ENCODE results near the gene NPL. TPM values are rescaled to one million over a fixed set of nuclear protein-coding genes. Genes with fewer than 3 reads are reported as not detected.

Gene NPL
- total RNA-seq, 1 experiment from 2014 or later, result 1.1 TPM

DNA sequence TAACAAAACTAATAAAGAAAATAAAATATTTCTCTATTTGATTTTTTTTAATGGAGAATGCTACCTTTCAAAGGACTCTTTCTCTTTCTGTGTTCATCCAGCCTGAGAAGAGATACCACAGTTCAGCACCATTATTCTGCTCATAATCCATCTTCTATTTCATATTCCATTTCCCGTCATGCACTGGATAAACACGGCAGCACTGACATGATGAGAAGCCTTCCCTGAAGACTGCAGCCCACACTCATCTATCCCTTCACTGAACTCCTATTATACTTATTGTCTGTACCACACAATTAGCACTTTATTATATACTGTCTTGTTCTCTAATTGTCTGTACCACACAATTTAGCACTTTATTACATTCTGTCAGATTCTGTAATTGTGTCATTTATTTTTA, 10.7 kb upstream of the NPL start:
- DNase-seq (ENCODE audit: low read depth), result no peak

DNA sequence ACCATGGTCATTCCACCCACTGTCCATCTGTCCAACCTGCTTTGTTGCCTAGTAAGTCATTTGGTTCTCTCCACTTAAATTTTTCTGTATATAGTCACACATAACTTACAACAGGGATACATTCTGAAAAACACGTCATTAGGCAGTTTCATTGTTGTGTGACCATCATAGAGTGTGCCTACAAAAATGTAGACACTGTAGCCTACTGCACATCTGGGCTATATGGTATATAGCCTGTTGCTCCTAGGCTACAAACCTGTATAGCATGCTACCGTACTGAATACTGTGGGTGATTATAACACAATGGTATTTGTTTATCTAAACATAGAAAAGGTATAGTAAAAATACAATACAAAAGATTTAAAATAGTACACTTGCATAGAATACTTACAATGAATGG, 10.0 kb upstream of the NPL start:
- DNase-seq (ENCODE audit: low read depth), result no peak

GRCh38 chr1:182781841-182782586, 7.6 kb upstream of the NPL start:
- peak; percentile 56 for DNase-seq (ENCODE audit: low read depth)

DNA sequence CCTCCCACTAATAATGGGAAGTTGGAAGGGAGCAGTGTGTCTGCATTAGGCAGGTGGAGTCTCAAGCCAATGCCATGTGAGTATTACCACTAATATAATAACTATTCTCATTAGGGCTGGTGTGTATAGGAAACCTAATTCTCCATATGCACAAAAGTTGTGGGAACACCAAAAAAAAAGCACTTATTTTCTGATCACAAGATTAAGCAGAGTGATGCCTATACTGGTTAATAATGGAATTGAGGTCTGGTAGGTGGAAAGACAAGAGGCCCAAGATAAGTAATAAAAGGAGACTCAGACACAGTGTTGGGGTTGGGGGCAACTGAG, 7.0 kb upstream of the NPL start:
- DNase-seq (ENCODE audit: low read depth), result no peak

DNA sequence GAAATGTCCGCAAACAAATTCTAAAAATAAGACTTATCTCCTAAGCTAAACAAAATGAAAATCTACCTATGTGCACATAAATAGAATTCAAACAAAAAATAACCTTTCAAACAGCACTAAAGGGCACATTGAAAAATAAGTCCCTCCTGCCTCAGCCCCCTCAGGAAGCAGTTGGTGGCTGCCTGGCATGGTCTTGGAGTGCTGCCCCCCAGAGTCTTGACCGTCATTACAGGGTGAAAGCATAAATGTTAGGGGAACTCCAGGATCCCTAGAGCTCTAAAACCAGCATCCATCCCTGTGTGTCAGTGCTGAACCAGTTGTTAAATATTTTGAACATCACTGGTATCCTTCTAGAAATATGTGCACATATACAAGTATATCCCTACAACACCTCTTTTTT, 6.5 kb upstream of the NPL start:
- no peak for DNase-seq (ENCODE audit: low read depth)

DNA sequence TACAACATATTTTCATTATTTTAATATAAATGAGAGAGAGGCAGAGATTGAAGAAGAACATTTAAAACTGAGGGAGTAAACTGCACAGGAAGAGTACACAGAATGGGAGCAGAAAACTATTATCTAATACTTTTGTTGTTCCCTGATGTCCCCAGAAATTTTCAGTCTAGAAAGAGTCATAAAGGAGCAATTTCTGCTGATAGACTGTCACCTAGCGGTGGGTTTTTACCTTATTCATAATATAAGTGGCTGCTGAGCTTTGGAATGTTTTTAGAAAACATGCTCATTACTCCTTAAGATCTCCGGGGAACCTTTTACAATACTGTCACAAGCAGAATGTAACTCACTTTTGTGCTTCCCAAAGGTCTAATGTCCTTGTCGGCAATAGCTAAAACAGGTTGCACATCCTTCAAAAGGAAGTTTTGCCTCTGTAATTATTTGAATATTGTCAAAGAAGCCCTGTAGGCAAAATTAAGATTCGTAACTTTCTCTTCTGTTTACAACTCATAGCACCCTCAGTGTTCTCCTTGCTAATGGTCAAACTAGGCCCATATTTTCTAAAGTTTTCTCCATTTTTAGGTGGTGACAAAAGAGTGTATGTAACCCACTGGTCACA, 4.9 kb upstream of the NPL start:
- DNase-seq (ENCODE audit: low read depth), result peak; percentile 53

DNA sequence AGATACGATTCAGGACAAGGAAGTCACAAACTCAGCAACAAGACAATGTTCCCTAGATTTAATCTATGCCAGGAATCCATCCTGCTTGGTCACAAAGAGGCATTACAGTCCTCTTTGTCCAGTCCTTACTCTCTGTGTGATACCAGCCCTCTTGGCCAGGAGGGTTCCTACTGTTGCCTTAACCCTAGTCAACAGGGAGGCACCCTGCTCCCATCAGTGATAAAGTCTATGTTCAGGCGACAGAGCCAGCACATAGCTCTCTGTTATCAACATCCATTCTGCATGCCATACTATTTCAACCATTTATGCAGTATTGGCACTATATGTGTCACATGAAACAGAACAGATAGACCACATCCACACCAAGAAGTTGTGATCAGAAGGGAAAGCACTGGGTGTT, 4.4 kb upstream of the NPL start:
- no peak for DNase-seq (ENCODE audit: low read depth)

DNA sequence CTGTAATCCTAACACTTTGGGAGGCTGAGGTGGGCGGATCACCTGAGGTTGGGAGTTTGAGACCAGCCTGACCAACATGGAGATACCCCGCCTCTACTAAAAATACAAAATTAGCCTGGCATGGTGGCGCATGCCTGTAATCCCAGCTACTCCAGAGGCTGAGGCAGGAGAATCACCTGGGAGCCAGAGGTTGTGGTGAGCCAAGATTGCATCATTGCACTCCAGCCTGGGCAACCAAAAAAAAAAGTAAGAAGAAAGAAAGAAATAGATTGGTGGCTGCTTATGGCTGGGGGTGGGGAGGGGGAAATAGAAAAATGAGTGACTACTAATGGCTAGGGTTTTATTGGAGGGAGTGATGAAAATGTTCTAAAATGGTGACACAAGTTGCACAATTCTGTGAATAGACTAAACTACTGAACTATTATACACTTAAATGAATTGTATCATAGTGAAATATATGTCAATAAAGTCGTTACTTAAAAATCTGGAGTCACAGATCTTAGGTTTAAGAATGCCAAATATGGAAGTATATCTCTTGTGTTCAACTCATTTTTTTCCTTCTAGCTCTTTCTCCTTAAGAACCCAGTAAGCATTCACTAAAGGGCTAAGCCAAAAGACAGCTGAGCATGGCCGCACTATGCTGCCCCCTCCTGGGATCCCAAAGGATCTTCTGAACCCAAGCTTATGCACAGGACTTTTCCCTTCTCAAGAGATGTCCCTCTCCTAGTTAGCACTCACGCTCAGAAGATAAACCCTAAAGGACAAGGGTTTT, 3.2 kb upstream of the NPL start:
- DNase-seq (ENCODE audit: low read depth), result peak; percentile 56

DNA sequence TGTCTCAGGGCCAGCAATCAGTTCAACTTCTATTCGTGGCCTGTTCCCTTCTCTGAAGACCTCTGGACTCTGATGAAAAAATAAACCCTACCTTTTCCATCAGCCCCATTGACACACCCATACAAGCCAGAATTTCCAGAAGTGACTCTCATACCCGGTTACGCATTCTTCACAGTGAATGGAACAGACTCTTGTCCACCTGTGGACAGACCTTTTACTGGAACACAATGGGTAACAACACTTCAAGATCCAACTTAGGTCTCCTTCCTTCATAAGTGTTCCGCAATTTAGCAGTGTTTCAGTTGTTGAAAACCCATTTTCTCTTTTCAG, 2.6 kb upstream of the NPL start:
- DNase-seq (ENCODE audit: low read depth), result no peak

DNA sequence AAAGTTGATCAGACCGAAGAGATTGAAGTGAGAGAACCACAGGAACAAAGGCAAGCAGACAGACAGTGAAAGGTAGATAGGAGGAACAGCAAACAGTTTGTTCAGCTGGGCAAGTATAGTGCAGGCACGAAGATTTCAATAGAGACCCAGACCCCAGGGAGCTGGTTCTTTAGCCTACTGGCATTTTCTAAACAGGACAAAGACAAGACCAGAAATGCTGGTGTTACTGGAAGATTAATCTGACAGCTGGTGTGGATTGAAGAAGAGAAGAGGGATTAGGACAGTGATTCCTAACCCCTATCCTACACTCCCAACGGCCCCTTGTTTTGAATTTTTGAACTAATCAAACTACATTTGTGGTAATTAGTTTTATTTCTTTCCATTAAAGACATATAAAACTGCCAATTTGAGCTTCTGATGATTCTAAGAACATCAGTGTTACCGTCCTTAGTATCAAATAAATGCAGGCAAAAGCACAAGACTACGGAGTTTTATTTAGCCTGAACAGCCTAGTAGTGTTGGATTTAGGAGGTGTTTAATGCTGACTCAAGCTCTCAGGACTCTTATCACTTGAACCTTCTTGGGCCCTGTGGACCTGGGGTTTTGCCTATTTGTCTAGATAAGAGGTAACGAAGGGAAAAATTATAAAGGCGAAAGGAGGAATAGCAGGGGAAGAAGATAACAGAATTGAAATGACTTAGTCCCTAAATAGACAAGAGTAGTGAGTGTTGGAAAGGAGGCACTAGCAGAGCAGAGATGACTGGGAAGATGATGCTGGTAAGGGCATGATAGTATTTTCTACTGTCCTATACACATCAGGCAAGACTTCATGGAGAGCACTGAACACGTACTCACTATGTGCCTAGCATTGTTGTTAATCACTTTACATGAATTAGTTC, 2.0 kb downstream of the NPL start:
- DNase-seq (ENCODE audit: low read depth), result no peak

DNA sequence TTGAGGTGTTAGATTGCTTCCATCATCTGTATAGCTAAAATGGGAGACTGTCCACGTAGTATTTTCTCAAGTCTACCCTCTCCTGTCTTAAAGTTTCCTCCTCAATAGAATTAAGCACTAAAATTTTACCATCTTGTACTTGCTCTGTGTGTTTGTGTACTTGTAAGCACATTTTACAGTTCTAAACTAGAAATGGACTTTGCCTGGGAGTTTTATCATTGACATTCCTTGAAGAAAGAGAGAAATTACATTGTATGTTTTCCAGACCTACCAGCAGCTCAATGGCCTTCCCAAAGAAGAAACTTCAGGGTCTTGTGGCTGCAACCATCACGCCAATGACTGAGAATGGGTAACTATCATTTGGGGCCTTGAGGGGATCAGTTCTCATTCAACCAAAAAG, 4.5 kb downstream of the NPL start:
- DNase-seq (ENCODE audit: low read depth), result no peak

- DNase-seq (ENCODE audit: low read depth), result no peak
Measured at GRCh38 chr1:182794676-182795201, 5.2 kb downstream of the NPL start.

DNA sequence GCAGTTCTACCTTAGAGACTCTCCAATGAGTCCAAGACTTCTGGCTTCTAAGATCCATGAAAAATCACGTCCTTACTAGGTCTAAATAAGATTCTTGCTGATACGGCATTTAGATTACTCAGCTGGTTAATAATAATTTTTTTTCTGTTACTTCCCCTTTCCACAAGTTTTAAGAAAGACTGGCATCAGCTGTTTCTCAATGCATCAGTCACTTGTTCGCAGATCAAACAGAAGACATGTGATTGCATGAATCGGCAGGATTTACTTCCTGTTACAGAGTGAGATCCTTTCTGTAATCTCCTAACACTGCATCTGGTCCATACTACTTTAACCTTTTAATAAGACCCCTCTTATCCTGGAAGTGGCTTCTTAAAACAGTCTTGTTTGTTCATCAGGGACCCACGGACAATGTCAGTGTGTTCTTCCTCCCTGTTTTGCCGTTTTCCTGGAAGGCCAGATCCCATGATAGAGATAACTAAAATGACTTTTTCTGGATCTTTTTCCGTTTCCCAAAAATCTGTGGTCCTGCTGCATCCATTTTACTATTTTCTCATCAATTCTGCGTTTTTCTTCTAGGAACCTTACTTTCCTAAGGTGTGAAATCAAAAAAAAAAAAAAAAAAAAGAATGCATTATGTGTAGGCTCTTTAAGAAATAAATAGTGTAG, 6.1 kb downstream of the NPL start:
- DNase-seq (ENCODE audit: low read depth), result no peak

DNA sequence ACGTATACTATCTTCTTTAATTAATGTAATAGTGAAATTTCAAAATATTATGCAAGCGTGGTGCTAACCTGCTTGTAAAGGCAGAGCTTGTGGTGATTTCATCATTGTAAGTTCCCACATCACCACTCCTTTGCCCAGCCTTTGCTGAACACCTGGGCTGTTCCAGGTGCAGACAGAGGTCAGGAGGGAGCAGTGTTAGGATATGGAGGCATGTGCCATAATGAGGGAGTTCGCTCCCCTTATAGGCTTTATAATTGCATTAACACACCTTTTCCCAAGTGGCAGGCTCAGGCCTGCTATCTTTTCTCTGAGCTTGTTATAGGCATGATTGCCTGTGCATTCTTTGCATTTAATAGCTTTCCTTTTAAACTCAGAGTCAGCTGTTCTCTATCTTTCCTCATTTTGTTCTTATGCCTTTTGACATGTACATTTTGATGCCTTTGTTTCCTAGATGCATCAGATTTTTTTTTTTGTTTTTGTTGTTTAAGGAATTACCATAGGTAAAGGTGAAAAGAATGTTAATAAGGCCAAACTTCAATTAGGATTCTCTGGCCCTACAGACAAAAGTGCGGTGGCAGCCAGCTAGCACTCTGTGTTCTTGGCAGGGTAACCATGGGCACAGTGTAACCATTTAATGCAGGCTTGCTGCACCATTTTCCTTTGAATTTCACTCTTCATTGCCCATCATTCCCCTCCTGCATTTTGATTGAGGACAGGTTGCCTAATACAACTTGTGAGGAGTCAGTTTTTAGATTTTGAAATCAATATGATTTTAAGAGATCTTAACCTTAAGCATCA, 12.6 kb downstream of the NPL start:
- DNase-seq (ENCODE audit: low read depth), result no peak

GRCh38 chr1:182803846-182804245, 14.3 kb downstream of the NPL start:
- peak; percentile 74 for DNase-seq (ENCODE audit: low read depth)

GRCh38 chr1:182806015-182806678, 16.6 kb downstream of the NPL start:
- no peak for DNase-seq (ENCODE audit: low read depth)

GRCh38 chr1:182807907-182808306, 18.3 kb downstream of the NPL start:
- no peak for DNase-seq (ENCODE audit: low read depth)

DNA sequence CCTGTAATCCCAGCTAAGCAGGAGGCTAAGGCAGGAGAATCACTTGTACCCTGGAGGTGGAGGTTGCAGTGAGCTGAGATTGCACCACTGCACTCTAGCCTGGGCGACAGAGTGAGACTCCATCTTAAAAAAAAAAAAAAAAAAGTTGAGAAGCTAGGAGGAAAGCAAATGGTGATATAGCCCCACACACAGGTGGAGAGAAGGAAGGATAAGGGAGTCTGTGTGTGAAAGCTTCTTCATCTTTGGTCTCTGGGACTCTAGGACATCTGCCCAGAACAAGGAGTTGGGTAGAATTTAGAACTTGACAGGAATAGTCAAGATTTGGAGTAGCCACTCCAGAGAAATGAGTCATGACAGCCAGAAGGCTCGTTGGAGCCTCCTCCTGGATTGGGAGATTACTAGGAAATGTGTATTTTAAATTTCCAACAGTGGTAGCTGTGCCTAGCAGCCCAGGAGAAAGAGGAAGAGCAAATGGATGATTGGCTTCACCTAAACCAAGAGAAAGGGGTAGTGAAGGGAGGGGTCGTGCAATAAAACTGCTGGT, 19.9 kb downstream of the NPL start:
- peak; percentile 40 for DNase-seq (ENCODE audit: low read depth)

GRCh38 chr1:182811975-182812722, 22.6 kb downstream of the NPL start:
- DNase-seq (ENCODE audit: low read depth), result no peak
